HCT116 (cell line): ENCODE data around the gene CCDC106.

Source experiments
- CEBPB ChIP-seq: IDR thresholded peaks from 2 replicates; pipeline ENCODE4 v1.6.1; 2012; ENCODE audit warnings: low read depth
- CTCF ChIP-seq, 3 experiments: fragments of 200-600 bp in 1 of 3; sonication (generic) in 1 of 3; IDR thresholded peaks in 2 of 3; conservative IDR thresholded peaks in 1 of 3; 2 replicates each; pipeline ENCODE4 v1.5.1; 2012 to 2017; ENCODE audit warnings: low read depth in 2 of 3, low read length in 2 of 3, antibody characterized with exemption in 1 of 3, borderline replicate concordance in 1 of 3, control low read depth in 1 of 3, mild to moderate bottlenecking in 1 of 3, mixed read lengths in 1 of 3, mixed run types in 1 of 3, moderate library complexity in 1 of 3; ENCODE audit not compliant: insufficient read depth in 1 of 3
- EGR1 ChIP-seq: IDR thresholded peaks from 2 replicates; pipeline ENCODE4 v1.6.1; 2012; ENCODE audit warnings: low read depth
- EZH2phosphoT487 ChIP-seq: fragments of 200-600 bp; IDR thresholded peaks from 2 replicates; pipeline ENCODE4 v1.6.1; 2018; ENCODE audit warnings: antibody characterized with exemption, borderline replicate concordance
- POLR2A ChIP-seq: IDR thresholded peaks from 2 replicates; pipeline ENCODE4 v1.7.0; 2011; ENCODE audit warnings: borderline replicate concordance; ENCODE audit not compliant: insufficient read depth, insufficient read length; ENCODE audit errors: extremely low read depth
- POLR2AphosphoS5 ChIP-seq: IDR thresholded peaks from 2 replicates; pipeline ENCODE4 v1.6.1; 2011; ENCODE audit warnings: mild to moderate bottlenecking, low read depth, low read length, moderate library complexity
- RAD21 ChIP-seq: IDR thresholded peaks from 2 replicates; pipeline ENCODE4 v1.6.1; 2012; ENCODE audit warnings: low read depth, mild to moderate bottlenecking
- REST ChIP-seq: IDR thresholded peaks from 2 replicates; pipeline ENCODE4 v1.6.1; 2012; ENCODE audit warnings: low read depth
- SRF ChIP-seq: IDR thresholded peaks from 2 replicates; pipeline ENCODE4 v1.6.1; 2012; ENCODE audit warnings: low read depth
- ZNF274 ChIP-seq: fragments of 200-500 bp; sonication (Bioruptor generic); IDR thresholded peaks from 2 replicates; pipeline ENCODE4 v1.6.1; 2014; ENCODE audit warnings: mild to moderate bottlenecking, low read depth, low read length, inconsistent platforms

GRCh38 chr19:55686311-55687050, 38.5 kb downstream of the CCDC106 start:
- TF ChIP-seq POLR2AphosphoS5 (no peak), ZNF274 (no peak), CTCF (IDR thresholded peaks at IDR 0.05 in 2 of 3, conservative IDR thresholded peaks at IDR 0.05 in 1 of 3; ENCODE audit: borderline replicate concordance in 1 of 3, insufficient read depth in 1 of 3, low read depth in 2 of 3, low read length in 2 of 3) (no peak), SRF (no peak), EGR1 (no peak), CEBPB (no peak), POLR2A (no peak), EZH2phosphoT487 (no peak), RAD21 (no peak), REST (no peak)
